Glutamatergic neuron (in vitro differentiated cells): ENCODE data around the gene GRIK3. TPM values are rescaled to one million over a fixed set of nuclear protein-coding genes. Genes with fewer than 3 reads are reported as not detected.

ENCODE experiments used
- DNase-seq: peaks from one replicate; pipeline ENCODE4 v3.0.0; 2022
- H3K27ac Mint-ChIP-seq: one replicate; pipeline ENCODE4 v1.8.0; 2020; ENCODE audit warnings: mild to moderate bottlenecking, mixed read lengths, inconsistent platforms; ENCODE audit not compliant: unreplicated experiment
- H3K27me3 Mint-ChIP-seq: one replicate; pipeline ENCODE4 v1.8.0; 2020; ENCODE audit warnings: mild to moderate bottlenecking, moderate library complexity, mixed read lengths, inconsistent platforms; ENCODE audit not compliant: unreplicated experiment
- H3K36me3 Mint-ChIP-seq: one replicate; pipeline ENCODE4 v1.8.0; 2020; ENCODE audit warnings: mild to moderate bottlenecking, mixed read lengths, inconsistent platforms; ENCODE audit not compliant: unreplicated experiment
- H3K4me1 Mint-ChIP-seq: one replicate; pipeline ENCODE4 v1.8.0; 2020; ENCODE audit warnings: mild to moderate bottlenecking, low read depth, mixed read lengths, inconsistent platforms; ENCODE audit not compliant: unreplicated experiment
- H3K4me3 Mint-ChIP-seq: one replicate; pipeline ENCODE4 v1.8.0; 2020; ENCODE audit warnings: mild to moderate bottlenecking, mixed read lengths, inconsistent platforms; ENCODE audit not compliant: unreplicated experiment
- H3K9me3 Mint-ChIP-seq: one replicate; pipeline ENCODE4 v1.8.0; 2020; ENCODE audit warnings: mild to moderate bottlenecking, moderate library complexity, mixed read lengths, inconsistent platforms; ENCODE audit not compliant: unreplicated experiment
- total RNA-seq: library from RNA; stranded (reverse); fragmentation: NEBNext Ultra II Directional; extraction: Animal tissue kit (Norgen Biotek cat#: 25700); gene quantifications from one replicate; pipeline ENCODE4 v1.2.1, GENCODE V29; 2021; ENCODE audit not compliant: unreplicated experiment
- TF ChIP-seq, protein P1 (sequence below): fragments of 200-600 bp; sonication (generic); IDR thresholded peaks from one replicate; pipeline ENCODE4 v1.5.0; 2021; ENCODE audit not compliant: partially characterized antibody, unreplicated experiment

Gene GRIK3
- total RNA-seq, 1 donor from 2014 or later = 60.1 TPM

- H3K27me3 Mint-ChIP-seq = peaks cover 25% of the 10 kb centered on the region
- peaks cover 7% of the 10 kb centered on the region for H3K36me3 Mint-ChIP-seq
- H3K9me3 Mint-ChIP-seq = peaks cover 10% of the 10 kb centered on the region
- H3K4me3 Mint-ChIP-seq = no peak overlapping the region
- no peak overlapping the region for H3K27ac Mint-ChIP-seq
- peaks cover 36% of the 10 kb centered on the region for H3K4me1 Mint-ChIP-seq
- TF ChIP-seq, protein P1, sequence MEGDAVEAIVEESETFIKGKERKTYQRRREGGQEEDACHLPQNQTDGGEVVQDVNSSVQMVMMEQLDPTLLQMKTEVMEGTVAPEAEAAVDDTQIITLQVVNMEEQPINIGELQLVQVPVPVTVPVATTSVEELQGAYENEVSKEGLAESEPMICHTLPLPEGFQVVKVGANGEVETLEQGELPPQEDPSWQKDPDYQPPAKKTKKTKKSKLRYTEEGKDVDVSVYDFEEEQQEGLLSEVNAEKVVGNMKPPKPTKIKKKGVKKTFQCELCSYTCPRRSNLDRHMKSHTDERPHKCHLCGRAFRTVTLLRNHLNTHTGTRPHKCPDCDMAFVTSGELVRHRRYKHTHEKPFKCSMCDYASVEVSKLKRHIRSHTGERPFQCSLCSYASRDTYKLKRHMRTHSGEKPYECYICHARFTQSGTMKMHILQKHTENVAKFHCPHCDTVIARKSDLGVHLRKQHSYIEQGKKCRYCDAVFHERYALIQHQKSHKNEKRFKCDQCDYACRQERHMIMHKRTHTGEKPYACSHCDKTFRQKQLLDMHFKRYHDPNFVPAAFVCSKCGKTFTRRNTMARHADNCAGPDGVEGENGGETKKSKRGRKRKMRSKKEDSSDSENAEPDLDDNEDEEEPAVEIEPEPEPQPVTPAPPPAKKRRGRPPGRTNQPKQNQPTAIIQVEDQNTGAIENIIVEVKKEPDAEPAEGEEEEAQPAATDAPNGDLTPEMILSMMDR = no peak
- no peak for DNase-seq
Measured at GRCh38 chr1:36965275-36966159, 68.8 kb downstream of the GRIK3 start.

DNA sequence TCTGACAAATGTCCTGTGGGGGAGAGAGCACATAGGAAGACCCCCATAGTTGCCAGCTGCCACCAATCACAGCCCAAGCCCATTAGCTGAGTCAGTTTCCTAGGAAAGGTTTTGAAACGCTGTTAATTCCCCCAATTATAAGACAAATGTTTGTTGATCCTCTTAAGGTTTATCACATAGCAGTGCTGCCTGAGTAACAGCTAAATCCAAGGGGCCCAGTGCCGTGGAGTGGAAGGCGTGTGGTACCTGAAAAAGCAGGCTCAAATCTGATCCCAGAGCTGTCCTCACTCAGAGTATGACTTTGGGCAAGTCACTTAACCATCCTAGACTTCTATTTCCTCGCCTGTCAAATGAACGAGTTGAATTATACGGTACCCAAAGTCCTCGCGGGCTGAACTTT, 69.5 kb downstream of the GRIK3 start:
- H3K36me3 Mint-ChIP-seq = peaks cover 7% of the 10 kb centered on the region
- DNase-seq = no peak
- H3K4me1 Mint-ChIP-seq = peaks cover 36% of the 10 kb centered on the region

GRCh38 chr1:36963006-36963405, 71.3 kb downstream of the GRIK3 start:
- H3K27me3 Mint-ChIP-seq = peaks cover 24% of the 10 kb centered on the region
- no peak overlapping the region for H3K4me3 Mint-ChIP-seq
- peaks cover 27% of the 10 kb centered on the region for H3K4me1 Mint-ChIP-seq
- H3K36me3 Mint-ChIP-seq = no peaks in the 10 kb centered on the region
- H3K27ac Mint-ChIP-seq = peak overlapping the region; percentile 24
- peaks cover 8% of the 10 kb centered on the region for H3K9me3 Mint-ChIP-seq
- no peak for DNase-seq
- TF ChIP-seq, protein P1 = no peak

More for the DNA sequence above, 69.5 kb downstream of the GRIK3 start:
- Mint-ChIP-seq H3K4me3 (no peak overlapping the region), H3K27ac (peak overlapping the region; percentile 46), H3K27me3 (peaks cover 26% of the 10 kb centered on the region), H3K9me3 (peaks cover 10% of the 10 kb centered on the region)
- TF ChIP-seq, protein P1 = no peak

- TF ChIP-seq, protein P1 = no peak
- peak overlapping the region; percentile 73 for H3K27ac Mint-ChIP-seq
- H3K36me3 Mint-ChIP-seq = no peaks in the 10 kb centered on the region
- peaks cover 27% of the 10 kb centered on the region for H3K4me1 Mint-ChIP-seq
- no peak for DNase-seq
- peaks cover 30% of the 10 kb centered on the region for H3K27me3 Mint-ChIP-seq
- no peak overlapping the region for H3K4me3 Mint-ChIP-seq
- peaks cover 8% of the 10 kb centered on the region for H3K9me3 Mint-ChIP-seq
Measured at GRCh38 chr1:36961062-36961615, 73.2 kb downstream of the GRIK3 start.

DNA sequence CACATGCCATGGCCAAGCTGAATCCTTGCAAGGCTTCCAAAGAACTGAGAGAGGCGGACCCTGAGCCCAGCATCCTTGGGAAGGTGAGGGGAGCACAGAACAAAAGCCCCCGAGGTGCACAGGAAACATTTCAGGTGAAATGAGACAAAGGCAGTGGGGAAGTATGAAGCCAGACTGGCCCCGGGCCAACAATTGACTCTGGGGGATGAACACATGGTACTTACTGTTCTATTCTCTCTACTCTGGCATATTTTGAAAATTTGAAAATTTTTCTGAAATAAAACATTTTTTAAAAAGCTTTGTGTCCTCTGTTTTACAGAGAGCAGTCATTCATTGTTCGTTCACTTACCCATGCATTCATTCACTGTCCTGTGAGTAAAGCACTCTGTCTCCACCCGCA, 77.7 kb downstream of the GRIK3 start:
- peak overlapping the region; percentile 33 for H3K27ac Mint-ChIP-seq
- H3K36me3 Mint-ChIP-seq = peaks cover 5% of the 10 kb centered on the region
- no peak overlapping the region for H3K4me3 Mint-ChIP-seq
- H3K4me1 Mint-ChIP-seq = peaks cover 10% of the 10 kb centered on the region
- H3K9me3 Mint-ChIP-seq = peaks cover 7% of the 10 kb centered on the region
- TF ChIP-seq, protein P1 = no peak
- peaks cover 18% of the 10 kb centered on the region for H3K27me3 Mint-ChIP-seq
- DNase-seq = no peak
